Activated CD4-positive, alpha-beta memory T cell treated with anti-CD3 and anti-CD28 coated beads for 36 hours (primary cell): Measurements from ENCODE around the gene MRC1. TPM values are rescaled to one million over a fixed set of nuclear protein-coding genes. Genes with fewer than 3 reads are reported as not detected.

Experiments used
- microRNA-seq: library from miRNA; unstranded; fragments of <30 nt; microRNA quantifications from one replicate; pipeline ENCODE4 v1.2.0, GENCODE V29; 2022; ENCODE audit warnings: borderline number of aligned reads, borderline microRNAs expressed, borderline replicate concordance
- total RNA-seq, 2 experiments: library from RNA; stranded (reverse); gene quantifications; one replicate each; pipeline ENCODE4 v1.2.3, GENCODE V29; 2021

MRC1 gene
- total RNA-seq, 2 experiments from 2014 or later, result 0.05 TPM; not detected in 1

Small RNAs within 50 kb of the gene (microRNA-seq; reads per million reads assigned to microRNA genes)
- not detected for gene MIR511

Other genes starting within 250 kb of the MRC1 start
- 1 to 10 TPM; 3.3 to 4.1 TPM for gene HACD1, start 192.0 kb upstream of the MRC1 start, total RNA-seq
- gene STAM, start 165.2 kb upstream of the MRC1 start, total RNA-seq, result 10 to 100 TPM; 24.5 to 29.9 TPM
- gene TMEM236, start 57.1 kb upstream of the MRC1 start, total RNA-seq, result under 1 TPM; 0.07 to 0.10 TPM
- not detected for gene SLC39A12, start 142.6 kb downstream of the MRC1 start, total RNA-seq